Uterus (tissue), 4 donors: Measurements from ENCODE around the gene GSE1. TPM values are rescaled to one million over a fixed set of nuclear protein-coding genes. Genes with fewer than 3 reads are reported as not detected.

Experiments used
- DNase-seq, 2 donors: peaks; one replicate each; pipeline ENCODE4 v3.0.0-alpha.2; 2019 to 2020
- H3K27ac ChIP-seq, 2 donors: fragments of 200-600 bp; sonication (generic); 1 replicate in 1 of 2; 2 replicates in 1 of 2; pipeline ENCODE4 v1.5.1; 2016 to 2018
- H3K27me3 ChIP-seq, 2 donors: fragments of 200-600 bp; sonication (generic); one replicate each; pipeline ENCODE4 v1.5.1; 2018 to 2019; ENCODE audit warnings: control low read depth in 1 of 2
- H3K36me3 ChIP-seq, 2 donors: fragments of 200-600 bp; sonication (generic); one replicate each; pipeline ENCODE4 v1.5.1; 2019; ENCODE audit warnings: control low read depth in 1 of 2
- H3K4me1 ChIP-seq, 2 donors: fragments of 200-600 bp; sonication (generic); one replicate each; pipeline ENCODE4 v1.5.1; 2018 to 2019; ENCODE audit warnings: control low read depth in 1 of 2
- H3K4me3 ChIP-seq, 2 donors: fragments of 200-600 bp; sonication (generic); 1 replicate in 1 of 2; 2 replicates in 1 of 2; pipeline ENCODE4 v1.5.1; 2018 to 2019; ENCODE audit warnings: mild to moderate bottlenecking in 1 of 2
- H3K9me3 ChIP-seq, 2 donors: fragments of 200-600 bp; sonication (generic); one replicate each; pipeline ENCODE4 v1.5.1; 2019; ENCODE audit warnings: control low read depth in 1 of 2
- POLR2A ChIP-seq, 2 donors: fragments of 450-650 bp; IDR thresholded peaks; one replicate each; pipeline ENCODE4 v1.6.1; 2016; ENCODE audit warnings: antibody characterized with exemption in 2 of 2, mild to moderate bottlenecking in 1 of 2, moderate library complexity in 1 of 2
- intact Hi-C: fragments of 100-400 bp; cut with DNase I; formaldehyde crosslinking; loops from one replicate; pipeline ENCODE4 v1.15.1; 2023; ENCODE audit warnings: low total_unique reads
- total RNA-seq, 4 donors: library from RNA; depleted of rRNA in 3 of 4; stranded (reverse); fragments of >200 nt in 3 of 4; gene quantifications; one replicate each; pipeline versions ENCODE4 v1.1.0 to v1.2.4, GENCODE V29; 2014 to 2023
- TF ChIP-seq, protein P1 (sequence below), 4 experiments: fragments of 200-600 bp in 2 of 4; fragments of 450-650 bp in 2 of 4; sonication (generic) in 2 of 4; IDR thresholded peaks; one replicate each; pipeline ENCODE4 v1.5.1; 2016 to 2019; ENCODE audit warnings: antibody characterized with exemption in 4 of 4, mild to moderate bottlenecking in 2 of 4, moderate library complexity in 1 of 4
- donor health status: DM: yes; HTN: yes; CAD: no.

Gene GSE1
- total RNA-seq, 4 donors from 2014 or later: 32.6 to 128 (median 73.9) TPM

DNA sequence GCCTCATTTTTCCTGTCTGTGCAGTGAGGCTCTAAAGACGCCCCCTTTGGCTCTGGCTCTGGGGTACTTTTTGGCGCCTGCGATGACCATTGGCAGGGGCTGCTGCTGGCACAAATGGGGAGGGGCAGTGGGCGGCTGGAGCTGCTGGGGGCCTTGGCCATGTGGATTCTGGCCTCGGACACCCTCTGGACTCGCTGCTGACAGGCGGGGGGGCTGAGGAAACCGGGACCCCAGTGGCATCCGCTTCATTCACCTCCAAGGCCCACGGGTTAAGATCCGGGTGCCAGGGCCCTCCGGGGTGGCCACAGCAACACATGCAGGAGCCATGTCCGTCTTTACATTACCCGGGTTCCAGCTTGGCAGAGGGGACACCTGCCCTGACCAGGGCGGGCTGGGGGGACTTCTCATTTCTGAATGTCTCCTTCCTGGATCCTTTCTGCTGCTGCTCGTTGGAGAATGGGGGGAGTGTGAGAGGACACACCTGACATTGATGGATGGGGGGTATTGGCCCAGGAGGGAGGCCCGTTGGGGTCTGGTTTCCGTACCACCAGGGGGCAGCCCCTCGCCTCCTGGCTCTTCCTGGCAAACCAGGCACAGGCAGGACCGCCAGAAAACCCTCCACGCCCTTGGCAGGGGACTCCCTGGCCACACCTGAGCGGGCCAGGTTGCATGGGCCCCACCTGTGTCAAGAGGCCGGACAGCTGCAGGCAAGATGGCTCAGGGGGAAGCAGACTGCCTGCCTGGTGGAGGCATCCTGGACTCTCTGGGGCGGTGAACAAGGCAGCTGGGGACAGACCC lies 21.8 kb downstream of the GSE1 start:
- intact Hi-C loops: no loop called here
- Histone ChIP-seq H3K27me3 (no peaks in the 10 kb centered on the region), H3K27ac (no peak overlapping the region), H3K4me1 (no peaks in the 10 kb centered on the region), H3K36me3 (no peaks in the 10 kb centered on the region), H3K9me3 (no peaks in the 10 kb centered on the region), H3K4me3 (no peak overlapping the region)
- no peak for DNase-seq
- no peak for TF ChIP-seq POLR2A (IDR thresholded peaks at IDR 0.05)
- TF ChIP-seq, protein P1, sequence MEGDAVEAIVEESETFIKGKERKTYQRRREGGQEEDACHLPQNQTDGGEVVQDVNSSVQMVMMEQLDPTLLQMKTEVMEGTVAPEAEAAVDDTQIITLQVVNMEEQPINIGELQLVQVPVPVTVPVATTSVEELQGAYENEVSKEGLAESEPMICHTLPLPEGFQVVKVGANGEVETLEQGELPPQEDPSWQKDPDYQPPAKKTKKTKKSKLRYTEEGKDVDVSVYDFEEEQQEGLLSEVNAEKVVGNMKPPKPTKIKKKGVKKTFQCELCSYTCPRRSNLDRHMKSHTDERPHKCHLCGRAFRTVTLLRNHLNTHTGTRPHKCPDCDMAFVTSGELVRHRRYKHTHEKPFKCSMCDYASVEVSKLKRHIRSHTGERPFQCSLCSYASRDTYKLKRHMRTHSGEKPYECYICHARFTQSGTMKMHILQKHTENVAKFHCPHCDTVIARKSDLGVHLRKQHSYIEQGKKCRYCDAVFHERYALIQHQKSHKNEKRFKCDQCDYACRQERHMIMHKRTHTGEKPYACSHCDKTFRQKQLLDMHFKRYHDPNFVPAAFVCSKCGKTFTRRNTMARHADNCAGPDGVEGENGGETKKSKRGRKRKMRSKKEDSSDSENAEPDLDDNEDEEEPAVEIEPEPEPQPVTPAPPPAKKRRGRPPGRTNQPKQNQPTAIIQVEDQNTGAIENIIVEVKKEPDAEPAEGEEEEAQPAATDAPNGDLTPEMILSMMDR (IDR thresholded peaks at IDR 0.05): no peak

DNA sequence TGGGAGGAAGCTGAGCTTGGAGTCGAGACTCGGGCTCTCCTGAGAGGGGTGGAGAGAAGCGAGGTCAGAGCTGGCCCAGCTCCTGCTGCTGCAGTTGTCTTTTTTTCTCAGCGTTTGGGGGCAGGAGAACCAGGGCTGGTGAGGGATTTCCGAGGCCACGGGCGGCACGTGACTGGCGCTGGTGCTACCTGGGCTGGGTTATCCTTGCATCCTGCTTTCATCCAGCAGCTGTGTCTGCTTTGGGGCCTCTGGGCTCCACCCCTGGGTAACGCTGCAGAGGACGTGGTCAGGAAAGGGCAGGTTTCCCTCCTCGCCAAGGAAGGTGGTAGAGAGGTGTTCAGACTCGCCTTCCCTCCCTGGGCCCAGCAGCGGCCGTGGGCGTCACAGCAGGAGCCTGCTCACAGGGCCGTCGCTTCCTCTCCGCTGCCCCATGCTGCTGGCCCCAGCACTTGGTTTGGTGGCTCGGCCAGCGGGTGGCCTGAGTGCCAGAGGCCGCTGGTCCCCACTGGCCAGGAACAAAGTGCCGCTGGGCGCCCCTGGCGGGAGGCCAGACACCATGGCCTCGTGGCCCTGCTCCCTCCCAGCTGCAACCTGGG lies 22.5 kb downstream of the GSE1 start:
- no peaks in the 10 kb centered on the region for H3K9me3 ChIP-seq
- no peak for TF ChIP-seq POLR2A (IDR thresholded peaks at IDR 0.05)
- TF ChIP-seq, protein P1 (IDR thresholded peaks at IDR 0.05): no peak

DNA sequence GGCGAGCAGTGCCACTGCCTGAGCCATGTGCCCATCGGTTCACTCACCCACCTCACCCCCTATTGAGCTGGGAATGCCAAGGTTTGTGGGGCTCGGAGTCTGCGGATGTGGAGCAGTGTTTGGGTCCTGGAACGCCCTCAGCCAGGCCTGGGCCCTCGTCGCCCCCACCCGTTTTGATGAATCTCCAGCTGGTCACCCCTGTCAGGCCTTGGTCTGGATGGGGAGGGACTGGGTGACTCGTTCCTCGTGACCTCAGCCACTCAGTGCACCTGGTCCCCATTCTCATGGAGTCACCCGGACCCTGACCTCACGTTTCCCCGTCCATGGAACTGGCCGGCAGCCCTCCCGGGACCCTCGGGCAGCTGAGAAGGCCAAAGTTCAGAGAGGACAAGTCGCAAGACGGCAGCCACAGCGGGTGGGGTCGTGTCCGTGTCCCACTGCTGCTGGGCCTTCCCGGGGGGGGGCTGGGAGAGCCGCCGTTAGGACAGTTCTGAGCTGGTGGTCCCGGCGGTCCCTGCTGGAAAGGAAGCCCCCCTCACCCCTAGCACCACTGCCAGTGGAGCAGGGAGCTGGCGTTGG lies 23.2 kb downstream of the GSE1 start:
- H3K4me3 ChIP-seq: no peak overlapping the region
- DNase-seq: no peak
- H3K27me3 ChIP-seq: no peaks in the 10 kb centered on the region
- TF ChIP-seq, protein P1 (IDR thresholded peaks at IDR 0.05): no peak
- TF ChIP-seq POLR2A (IDR thresholded peaks at IDR 0.05): no peak
- H3K27ac ChIP-seq: no peak overlapping the region
- no peaks in the 10 kb centered on the region for H3K36me3 ChIP-seq
- H3K4me1 ChIP-seq: no peaks in the 10 kb centered on the region
- no peaks in the 10 kb centered on the region for H3K9me3 ChIP-seq
- intact Hi-C loops: no loop called here

More for the DNA sequence above, 22.5 kb downstream of the GSE1 start:
- DNase-seq: no peak
- H3K4me1 ChIP-seq: no peaks in the 10 kb centered on the region
- no peak overlapping the region for H3K4me3 ChIP-seq
- H3K36me3 ChIP-seq: no peaks in the 10 kb centered on the region
- no peaks in the 10 kb centered on the region for H3K27me3 ChIP-seq
- H3K27ac ChIP-seq: no peak overlapping the region
- intact Hi-C loops: no loop called here

DNA sequence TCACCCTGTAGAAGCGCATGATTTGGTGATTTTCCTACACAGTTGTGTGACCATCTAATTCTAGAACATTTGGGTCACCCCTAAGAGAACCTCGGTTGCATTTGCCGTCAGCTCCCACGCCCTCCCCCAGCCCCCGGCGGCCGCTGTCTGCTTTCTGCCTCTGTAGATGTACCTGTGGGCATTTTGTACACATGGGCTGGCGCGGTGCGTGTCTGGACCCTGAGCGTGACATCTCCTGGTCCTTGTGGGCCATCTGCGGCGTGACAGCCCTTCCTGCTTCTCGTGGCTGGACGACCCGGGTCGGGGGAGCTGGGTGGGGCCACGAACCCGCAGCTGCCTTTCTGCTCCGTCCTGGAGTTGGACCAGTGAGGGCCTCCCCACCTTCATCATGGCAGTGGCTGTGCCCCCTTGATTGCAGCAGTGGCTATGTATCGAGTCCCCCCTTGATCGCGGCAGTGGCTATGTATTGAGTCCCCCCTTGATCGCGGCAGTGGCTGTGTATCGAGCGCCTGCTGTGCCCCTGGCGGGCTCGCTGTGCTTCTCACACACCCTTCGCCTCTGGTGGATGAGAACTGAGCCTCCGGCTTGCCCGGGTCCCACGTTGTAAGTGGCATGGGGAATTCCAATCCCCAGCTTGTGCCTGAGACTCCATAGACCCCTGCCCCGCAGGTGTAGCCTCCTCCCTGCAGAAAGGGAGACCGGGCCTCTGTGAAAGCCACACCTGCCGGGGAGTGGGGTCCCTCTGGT lies 24.1 kb downstream of the GSE1 start:
- Histone ChIP-seq H3K9me3 (no peaks in the 10 kb centered on the region), H3K4me1 (no peaks in the 10 kb centered on the region), H3K27ac (no peak overlapping the region), H3K27me3 (no peaks in the 10 kb centered on the region), H3K4me3 (no peak overlapping the region), H3K36me3 (no peaks in the 10 kb centered on the region)
- intact Hi-C loops: no loop called here
- DNase-seq: no peak
- TF ChIP-seq, protein P1 (IDR thresholded peaks at IDR 0.05): no peak
- TF ChIP-seq POLR2A (IDR thresholded peaks at IDR 0.05): no peak
